ENCODE data around the gene U2AF1.
"Not testable (repeated sequence)": the region's sequence is repeated elsewhere in the genome, so short reads cannot be mapped to it uniquely, and the experiment has no call there.

U2AF1 gene, protein sequence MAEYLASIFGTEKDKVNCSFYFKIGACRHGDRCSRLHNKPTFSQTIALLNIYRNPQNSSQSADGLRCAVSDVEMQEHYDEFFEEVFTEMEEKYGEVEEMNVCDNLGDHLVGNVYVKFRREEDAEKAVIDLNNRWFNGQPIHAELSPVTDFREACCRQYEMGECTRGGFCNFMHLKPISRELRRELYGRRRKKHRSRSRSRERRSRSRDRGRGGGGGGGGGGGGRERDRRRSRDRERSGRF

DNA sequence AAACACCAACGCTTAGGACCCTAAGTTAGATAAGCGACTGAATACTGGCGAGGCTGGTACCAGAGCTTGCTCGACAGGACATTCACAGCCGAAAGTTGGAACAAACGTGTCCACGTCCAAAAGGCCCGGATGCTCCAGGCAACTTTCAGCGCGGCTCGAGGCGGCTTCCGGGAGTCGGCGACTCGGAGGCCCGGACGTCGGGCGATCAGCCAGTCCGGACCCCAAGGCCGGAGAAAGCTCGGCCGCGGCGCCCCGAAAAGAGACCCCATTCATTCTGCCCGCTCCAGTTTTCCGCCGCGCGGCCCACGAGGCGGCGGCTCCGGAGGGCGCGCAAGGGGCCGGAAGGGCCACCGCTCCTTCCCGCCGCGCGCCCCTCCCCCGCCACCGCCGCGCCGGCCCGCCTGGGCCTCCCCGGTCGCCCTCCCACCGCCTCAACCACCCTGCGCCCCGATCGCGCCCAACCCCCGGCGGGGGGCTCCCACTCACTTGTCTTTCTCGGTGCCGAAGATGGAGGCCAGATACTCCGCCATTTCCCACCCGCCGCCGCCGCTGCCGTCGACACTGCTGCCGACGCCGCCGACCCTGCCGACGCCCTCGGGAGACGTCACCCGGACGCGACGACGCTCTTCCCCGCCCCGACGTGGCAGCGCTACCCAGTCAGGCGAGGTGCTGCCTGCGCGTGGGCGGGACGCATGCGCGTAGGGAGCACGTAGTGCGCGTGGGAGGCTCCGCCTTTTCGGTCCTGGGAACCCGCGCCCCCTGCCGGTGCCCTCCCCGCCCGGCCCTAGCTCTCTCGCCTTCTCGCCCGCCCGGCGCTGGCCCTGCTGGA lies at the start of gene U2AF1:
Gene U2AF1 (minus strand): TSS at position 606 of the 829 bp plus-strand sequence. CDS start 76 bp downstream, at position 530.
- H3K4me3 Mint-ChIP-seq; H3K36me3 Mint-ChIP-seq (ENCODE audit: low read depth); H3K4me1 Mint-ChIP-seq; H3K9me3 Mint-ChIP-seq; H3K27ac Mint-ChIP-seq; H3K27me3 Mint-ChIP-seq (ENCODE audit: low read depth): not testable (repeated sequence)

DNA sequence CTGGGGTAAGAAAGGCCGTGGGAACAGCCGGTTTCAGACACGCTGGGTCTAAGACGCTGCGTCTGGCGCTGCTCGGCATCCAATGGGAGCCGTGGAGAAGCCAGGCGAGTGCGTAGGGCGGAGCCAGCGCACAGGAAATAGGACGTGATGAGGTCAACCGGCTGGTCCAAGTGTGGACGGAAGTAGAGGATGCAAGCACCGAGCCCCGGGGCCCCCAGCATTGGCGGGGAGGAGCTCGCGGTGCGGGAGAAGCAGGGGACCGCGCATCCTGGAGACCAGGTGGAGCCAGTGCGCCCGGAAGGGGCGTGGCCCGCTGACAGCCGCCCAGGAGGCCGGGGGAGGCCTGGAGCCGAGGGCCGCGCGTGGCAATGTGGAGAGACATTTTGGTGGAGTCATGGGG lies 46.2 kb upstream of the U2AF1 start:
- not testable (repeated sequence) for H3K9me3 Mint-ChIP-seq; H3K27ac Mint-ChIP-seq; H3K4me3 Mint-ChIP-seq; H3K4me1 Mint-ChIP-seq; H3K27me3 Mint-ChIP-seq (ENCODE audit: low read depth); H3K36me3 Mint-ChIP-seq (ENCODE audit: low read depth)

DNA sequence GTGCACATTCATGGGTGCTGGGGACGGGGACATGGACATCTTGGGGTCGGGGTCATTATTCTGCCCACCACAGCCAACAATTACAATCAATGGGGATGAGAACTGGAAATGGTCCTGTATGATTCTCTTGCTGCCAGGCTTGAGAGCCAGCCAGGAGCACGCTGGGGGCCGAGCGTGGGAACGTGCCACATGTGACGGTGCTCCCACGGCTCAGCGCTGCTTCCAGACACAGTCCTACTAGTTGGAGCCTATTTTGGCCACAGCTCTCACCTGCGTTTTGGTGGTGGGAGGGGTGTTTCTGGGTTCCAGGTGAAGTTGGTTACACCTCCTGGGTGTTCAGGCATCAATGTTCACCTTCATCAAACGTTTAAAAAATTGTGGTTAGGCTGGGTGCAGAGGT lies 42.0 kb upstream of the U2AF1 start:
- not testable (repeated sequence) for H3K27me3 Mint-ChIP-seq (ENCODE audit: low read depth); H3K9me3 Mint-ChIP-seq; H3K4me3 Mint-ChIP-seq; H3K27ac Mint-ChIP-seq; H3K4me1 Mint-ChIP-seq; H3K36me3 Mint-ChIP-seq (ENCODE audit: low read depth)

DNA sequence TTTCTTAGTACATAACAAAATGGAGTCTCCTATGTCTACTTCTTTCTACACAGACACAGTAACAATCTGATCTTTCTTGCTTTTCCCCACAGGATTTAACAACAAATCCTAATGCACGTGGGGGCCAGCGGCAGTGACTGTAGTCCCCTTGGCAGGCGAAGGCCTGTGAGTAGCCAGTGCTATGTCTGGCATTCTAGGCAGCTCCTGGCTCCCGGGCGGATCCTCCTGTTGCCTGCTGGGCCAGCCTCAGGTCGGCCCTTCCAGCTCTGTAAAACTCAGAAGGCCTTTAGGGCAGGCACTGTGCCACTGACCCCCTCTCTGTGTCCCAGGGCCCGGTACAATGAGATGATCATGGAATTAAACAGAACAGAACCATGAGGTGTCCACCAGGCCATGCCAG lies 40.6 kb upstream of the U2AF1 start:
- H3K36me3 Mint-ChIP-seq (ENCODE audit: low read depth); H3K4me3 Mint-ChIP-seq; H3K9me3 Mint-ChIP-seq; H3K27me3 Mint-ChIP-seq (ENCODE audit: low read depth); H3K4me1 Mint-ChIP-seq; H3K27ac Mint-ChIP-seq: not testable (repeated sequence)

DNA sequence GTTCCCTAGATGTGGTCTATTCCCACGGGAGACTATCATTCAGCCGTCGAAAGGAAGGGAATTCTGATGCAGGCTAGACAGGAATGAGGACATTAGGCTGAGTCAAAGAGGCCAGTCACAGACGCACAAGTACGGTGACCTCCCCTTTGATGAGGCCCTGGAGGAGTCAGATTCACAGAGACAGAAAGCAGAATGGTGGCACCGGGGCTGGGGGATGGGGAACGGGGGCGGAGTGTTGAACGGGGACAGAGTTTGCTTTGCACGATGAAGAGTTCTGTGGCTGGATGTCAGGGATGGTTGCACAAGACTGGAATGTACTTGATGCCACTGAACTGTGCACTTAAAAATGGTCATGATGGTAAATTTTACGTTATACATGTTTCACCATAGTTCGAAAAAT lies 39.3 kb upstream of the U2AF1 start:
- H3K4me1 Mint-ChIP-seq; H3K27me3 Mint-ChIP-seq (ENCODE audit: low read depth); H3K27ac Mint-ChIP-seq; H3K36me3 Mint-ChIP-seq (ENCODE audit: low read depth); H3K4me3 Mint-ChIP-seq; H3K9me3 Mint-ChIP-seq: not testable (repeated sequence)

DNA sequence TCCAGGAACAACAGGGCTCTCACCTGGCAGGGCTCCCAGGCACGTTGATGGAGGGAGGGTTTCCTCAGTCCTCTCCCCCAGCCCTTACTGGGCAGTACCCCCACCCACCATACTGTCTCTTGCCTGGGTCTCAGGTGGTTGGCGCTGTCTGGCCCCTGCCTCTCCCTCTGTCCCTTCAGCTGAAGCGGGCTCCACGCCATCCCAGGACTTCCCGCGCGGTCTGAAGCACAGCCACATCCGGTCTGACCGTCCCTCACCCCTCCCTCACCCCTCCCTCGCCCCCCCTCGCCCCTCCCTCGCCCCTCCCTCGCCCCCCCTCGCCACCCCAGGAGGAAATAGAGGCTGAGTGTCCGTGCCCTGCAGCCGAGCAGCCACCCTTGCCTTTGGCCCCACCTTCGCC lies 34.0 kb upstream of the U2AF1 start:
- H3K36me3 Mint-ChIP-seq (ENCODE audit: low read depth); H3K4me1 Mint-ChIP-seq; H3K27me3 Mint-ChIP-seq (ENCODE audit: low read depth); H3K4me3 Mint-ChIP-seq; H3K27ac Mint-ChIP-seq; H3K9me3 Mint-ChIP-seq: not testable (repeated sequence)

DNA sequence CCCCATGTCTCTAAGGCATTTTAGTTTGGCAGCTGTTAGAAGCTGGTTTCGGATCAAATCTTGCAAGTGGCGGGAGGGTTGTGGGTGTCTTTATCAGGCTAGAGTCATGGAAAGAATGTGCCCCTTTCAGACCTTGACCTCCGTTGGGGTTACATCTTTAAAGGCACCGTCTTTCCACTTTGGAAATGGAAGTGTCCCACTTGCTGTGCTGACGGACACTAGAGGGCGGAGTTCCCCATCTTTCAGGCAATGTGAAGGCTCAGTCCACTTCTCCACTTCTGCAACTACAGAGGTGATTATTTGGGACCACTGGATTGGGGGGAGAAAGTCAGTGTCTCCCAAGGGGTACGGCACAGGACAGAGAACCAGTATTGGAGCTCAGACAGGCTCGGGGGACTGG lies 31.6 kb upstream of the U2AF1 start:
- H3K27me3 Mint-ChIP-seq (ENCODE audit: low read depth); H3K27ac Mint-ChIP-seq; H3K36me3 Mint-ChIP-seq (ENCODE audit: low read depth); H3K4me3 Mint-ChIP-seq; H3K4me1 Mint-ChIP-seq; H3K9me3 Mint-ChIP-seq: not testable (repeated sequence)

DNA sequence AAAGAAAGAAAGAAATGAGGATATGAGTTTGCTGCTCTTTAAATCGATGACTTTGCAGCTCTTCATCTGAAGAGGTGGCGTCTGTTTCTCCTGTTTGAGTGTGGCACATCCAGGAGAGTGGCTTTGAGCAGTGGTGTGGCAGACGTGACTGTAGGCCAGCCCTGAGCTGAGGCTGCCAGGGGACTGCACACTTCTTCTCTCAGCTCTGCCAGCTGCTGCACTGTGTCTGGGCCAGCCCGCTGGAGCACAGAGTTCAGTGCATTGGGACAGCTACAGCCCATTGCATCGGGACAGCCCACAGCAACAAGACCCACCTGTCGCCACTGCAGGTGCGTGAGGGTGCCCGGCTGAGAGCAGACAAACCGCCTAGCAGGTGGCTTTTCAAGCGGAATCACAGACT lies 27.1 kb upstream of the U2AF1 start:
- H3K27ac Mint-ChIP-seq; H3K36me3 Mint-ChIP-seq (ENCODE audit: low read depth); H3K27me3 Mint-ChIP-seq (ENCODE audit: low read depth); H3K9me3 Mint-ChIP-seq; H3K4me3 Mint-ChIP-seq; H3K4me1 Mint-ChIP-seq: not testable (repeated sequence)

DNA sequence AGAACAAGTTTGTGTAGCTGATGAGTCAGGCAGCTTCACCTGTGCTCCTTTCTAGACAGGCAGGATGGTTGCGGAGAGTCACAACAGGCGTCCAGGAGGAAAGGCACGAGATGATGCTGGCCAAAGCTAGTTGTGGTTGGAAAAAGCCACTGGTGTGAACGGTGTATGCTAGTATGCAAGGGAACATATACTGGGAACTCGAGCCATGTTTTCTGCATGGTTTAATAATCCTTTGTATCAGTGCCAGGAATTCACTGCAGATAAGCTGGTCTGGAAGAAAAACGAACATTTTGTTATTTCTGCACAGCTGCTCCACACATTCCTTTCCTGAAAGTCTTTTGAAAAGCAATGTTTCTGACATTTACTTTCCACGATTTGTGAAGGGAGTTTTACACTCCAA lies 22.7 kb upstream of the U2AF1 start:
- not testable (repeated sequence) for H3K4me1 Mint-ChIP-seq; H3K36me3 Mint-ChIP-seq (ENCODE audit: low read depth); H3K4me3 Mint-ChIP-seq; H3K27me3 Mint-ChIP-seq (ENCODE audit: low read depth); H3K9me3 Mint-ChIP-seq; H3K27ac Mint-ChIP-seq

DNA sequence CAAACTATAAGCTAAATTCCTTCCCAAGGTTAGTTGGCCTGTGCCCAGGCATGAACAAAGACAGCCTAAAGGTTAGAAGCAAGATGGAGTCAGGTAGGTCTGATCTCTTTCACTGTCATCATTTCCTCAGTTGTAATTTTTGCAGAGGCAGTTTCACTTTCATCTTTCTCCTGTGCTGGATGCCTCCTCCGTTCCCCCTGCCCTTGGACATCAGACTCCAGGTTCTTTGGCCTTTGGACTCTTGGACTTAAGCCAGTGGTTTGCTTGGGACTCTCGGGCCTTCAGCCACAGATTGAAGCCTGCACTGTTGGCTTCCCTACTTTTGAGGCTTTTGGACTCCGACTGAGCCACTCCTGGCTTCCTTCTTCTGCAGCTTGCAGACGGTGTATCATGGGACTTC lies 8.6 kb upstream of the U2AF1 start:
- not testable (repeated sequence) for H3K4me3 Mint-ChIP-seq; H3K27me3 Mint-ChIP-seq (ENCODE audit: low read depth); H3K9me3 Mint-ChIP-seq; H3K27ac Mint-ChIP-seq; H3K4me1 Mint-ChIP-seq; H3K36me3 Mint-ChIP-seq (ENCODE audit: low read depth)

DNA sequence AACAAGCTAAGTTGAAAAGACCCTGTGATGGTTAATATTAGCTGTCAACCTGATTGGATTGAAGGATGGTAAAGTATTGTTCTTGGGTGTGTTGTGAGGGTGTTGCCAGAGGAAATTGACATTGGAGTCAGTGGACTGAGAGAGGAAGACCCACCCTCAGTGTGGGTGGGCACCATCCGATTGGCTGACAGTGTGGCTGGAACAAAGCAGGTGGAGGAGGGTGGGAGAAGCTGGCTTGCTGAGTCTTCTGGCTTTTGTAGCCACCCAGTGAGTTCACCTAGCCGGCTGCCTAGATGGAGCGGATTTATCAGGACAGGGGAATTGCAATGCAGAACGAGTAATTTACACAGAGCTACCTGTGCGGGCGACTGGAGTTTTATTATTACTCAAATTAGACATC lies 7.1 kb upstream of the U2AF1 start:
- not testable (repeated sequence) for H3K9me3 Mint-ChIP-seq; H3K27ac Mint-ChIP-seq; H3K4me1 Mint-ChIP-seq; H3K36me3 Mint-ChIP-seq (ENCODE audit: low read depth); H3K27me3 Mint-ChIP-seq (ENCODE audit: low read depth); H3K4me3 Mint-ChIP-seq

DNA sequence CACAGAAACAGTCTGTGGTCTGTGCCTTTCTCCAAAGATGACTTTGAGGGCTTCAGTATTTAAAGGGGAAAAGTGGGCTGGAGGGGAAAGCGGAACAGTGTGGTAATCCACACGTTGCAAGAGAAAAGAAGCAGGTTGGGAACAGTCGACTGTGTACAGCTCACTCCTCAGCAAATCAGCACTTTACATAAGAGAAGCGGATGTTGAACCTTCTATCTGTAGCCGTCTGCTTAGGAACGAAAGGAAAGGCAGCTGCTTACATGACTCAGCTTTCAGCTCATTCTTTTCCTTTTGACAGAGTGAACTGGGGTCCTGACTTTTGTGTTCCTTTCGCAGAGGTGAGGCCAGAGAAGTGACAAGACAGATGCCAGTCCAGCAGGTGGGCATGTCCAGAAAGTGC lies 1.6 kb upstream of the U2AF1 start:
- H3K27ac Mint-ChIP-seq; H3K9me3 Mint-ChIP-seq; H3K36me3 Mint-ChIP-seq (ENCODE audit: low read depth); H3K4me3 Mint-ChIP-seq; H3K27me3 Mint-ChIP-seq (ENCODE audit: low read depth); H3K4me1 Mint-ChIP-seq: not testable (repeated sequence)

DNA sequence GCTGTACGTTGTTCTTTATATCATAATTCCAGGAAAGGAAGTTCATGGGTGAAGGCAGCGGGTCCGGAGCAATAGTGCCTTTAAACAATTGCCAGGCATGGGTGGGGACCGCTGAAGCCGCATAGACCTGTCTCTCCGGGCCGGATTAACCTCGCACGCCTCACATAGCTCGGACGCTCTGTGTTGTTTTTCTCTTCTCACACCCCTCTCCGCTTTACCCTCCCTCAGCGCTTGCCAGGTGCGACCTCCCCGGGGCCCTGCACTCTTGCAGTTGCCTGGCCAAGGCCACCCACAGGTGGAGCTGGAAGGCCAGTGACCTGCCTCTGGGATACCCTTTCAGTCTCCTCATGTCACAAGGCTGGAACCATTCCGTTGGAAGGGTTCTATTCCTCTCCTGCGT lies 807 bp upstream of the U2AF1 start:
- not testable (repeated sequence) for H3K9me3 Mint-ChIP-seq; H3K4me1 Mint-ChIP-seq; H3K36me3 Mint-ChIP-seq (ENCODE audit: low read depth)

DNA sequence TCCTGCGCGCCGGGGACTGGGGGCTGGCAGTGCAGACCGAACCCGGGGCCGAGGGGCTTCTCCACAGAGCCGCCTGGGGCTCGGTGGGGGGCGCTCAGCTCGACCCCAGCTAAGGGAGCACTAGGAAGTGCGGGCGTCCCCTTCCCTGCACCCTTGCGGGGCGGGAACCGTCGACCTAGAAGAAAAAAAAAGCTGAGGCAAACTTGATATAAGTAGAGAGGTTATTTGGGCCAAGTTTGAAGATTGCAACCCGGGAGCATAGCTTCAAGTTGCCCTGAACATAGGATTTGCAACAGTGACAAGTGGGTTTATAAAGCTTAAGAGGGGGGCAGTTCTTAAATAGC lies 396 bp upstream of the U2AF1 start:
- not testable (repeated sequence) for H3K9me3 Mint-ChIP-seq; H3K4me1 Mint-ChIP-seq; H3K27me3 Mint-ChIP-seq (ENCODE audit: low read depth); H3K4me3 Mint-ChIP-seq; H3K36me3 Mint-ChIP-seq (ENCODE audit: low read depth); H3K27ac Mint-ChIP-seq

More for the DNA sequence above, 807 bp upstream of the U2AF1 start:
- not testable (repeated sequence) for H3K27me3 Mint-ChIP-seq (ENCODE audit: low read depth); H3K4me3 Mint-ChIP-seq; H3K27ac Mint-ChIP-seq

DNA sequence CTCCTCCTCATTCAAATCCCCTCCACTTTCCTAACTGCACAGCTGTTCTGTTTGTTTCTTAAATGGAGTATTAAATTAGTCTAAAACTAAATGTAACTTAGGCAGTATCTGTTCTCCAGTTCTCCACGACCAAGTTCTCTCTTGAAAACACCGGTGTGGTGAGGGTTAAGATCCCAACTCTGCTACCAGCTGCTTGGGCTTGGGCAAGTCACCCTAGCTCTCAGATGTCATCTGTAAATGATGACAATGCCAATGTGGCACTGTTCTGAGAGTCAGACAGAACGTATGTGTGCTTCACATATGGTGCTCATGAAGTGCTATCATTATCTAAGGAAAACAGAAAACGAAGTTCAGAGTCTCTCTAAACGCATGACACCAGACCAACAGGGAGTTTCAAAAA lies 2.7 kb downstream of the U2AF1 start:
- not testable (repeated sequence) for H3K36me3 Mint-ChIP-seq (ENCODE audit: low read depth); H3K27ac Mint-ChIP-seq; H3K4me3 Mint-ChIP-seq; H3K27me3 Mint-ChIP-seq (ENCODE audit: low read depth); H3K9me3 Mint-ChIP-seq; H3K4me1 Mint-ChIP-seq

DNA sequence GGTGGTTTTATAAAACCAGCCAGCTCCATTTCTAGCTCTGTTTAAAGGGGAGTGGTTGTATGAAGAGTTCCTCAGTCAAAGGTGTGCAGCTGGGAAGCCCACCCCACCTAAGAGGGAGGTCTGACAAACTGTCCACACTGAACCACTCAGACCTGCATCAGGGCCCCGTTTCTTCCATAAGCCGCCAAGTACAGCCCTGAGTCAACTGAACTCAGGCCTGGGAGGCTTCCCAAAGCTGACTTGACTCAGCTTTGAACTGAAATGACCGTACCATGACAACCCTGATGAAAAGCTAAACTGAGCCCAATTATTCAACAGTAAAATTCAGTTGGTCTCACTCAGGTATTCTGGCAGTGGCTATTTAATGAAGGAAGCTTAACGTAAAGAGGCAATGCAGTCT lies 5.1 kb downstream of the U2AF1 start:
- not testable (repeated sequence) for H3K4me1 Mint-ChIP-seq; H3K27me3 Mint-ChIP-seq (ENCODE audit: low read depth); H3K36me3 Mint-ChIP-seq (ENCODE audit: low read depth); H3K9me3 Mint-ChIP-seq; H3K27ac Mint-ChIP-seq; H3K4me3 Mint-ChIP-seq
